ENCODE results near the gene SYCE1L.

DNA sequence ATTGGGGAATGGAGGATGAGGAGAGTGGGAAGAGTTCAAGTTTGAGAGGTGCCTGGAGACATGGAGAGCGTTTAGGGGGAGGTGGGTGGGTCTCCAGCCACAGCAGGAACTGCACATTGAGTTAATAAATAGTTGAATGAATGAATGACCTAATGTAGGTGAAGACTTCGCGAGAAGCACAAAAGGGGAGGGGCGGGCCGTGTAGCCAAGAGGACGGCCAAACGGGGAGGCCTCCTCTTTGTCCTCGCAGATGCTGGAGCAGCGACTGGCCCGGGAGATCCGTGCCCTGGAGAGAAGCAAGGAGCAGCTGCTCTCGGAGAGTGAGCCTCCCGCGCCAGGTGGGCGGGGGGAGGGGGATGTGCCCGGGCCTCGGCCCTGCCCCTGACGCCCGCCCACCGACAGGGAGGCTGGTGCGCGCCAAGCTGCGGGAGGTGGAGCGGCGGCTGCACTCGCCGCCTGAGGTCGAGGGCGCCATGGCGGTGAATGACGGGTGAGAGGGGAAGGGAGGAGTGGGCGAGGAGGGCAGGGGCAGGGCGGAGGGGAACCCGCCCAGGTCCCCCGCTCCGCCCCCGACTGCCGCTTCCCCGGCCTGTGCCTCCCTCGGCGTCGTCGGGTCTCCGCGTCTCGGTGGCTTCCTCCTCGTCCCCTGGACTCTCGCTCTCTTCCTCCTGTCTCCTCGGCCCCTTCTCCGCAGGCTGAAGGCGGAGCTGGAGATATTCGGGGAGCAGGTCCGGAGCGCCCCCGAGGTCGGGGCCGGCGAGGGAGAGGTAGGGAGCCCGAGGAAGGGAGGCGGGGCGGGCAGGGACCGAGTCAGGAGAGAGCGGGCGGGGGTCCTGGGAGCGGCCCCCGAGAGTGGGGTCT is 12.9 kb downstream of the SYCE1L start:
- TF ChIP-seq GATA2 (IDR thresholded peaks at IDR 0.05; ENCODE audit: low read depth, low read length) (no peak), GATA3 (IDR thresholded peaks at IDR 0.05; ENCODE audit: low read depth, low read length) (no peak)
